CD4-positive, alpha-beta T cell treated with Interleukin-1 beta for 1 hour (primary cell): ENCODE results near the gene BCKDK.

Source experiments
- DNase-seq, 2 donors: peaks; one replicate each; pipeline ENCODE4 v3.0.0-alpha.2; 2020 to 2022

Gene BCKDK

DNA sequence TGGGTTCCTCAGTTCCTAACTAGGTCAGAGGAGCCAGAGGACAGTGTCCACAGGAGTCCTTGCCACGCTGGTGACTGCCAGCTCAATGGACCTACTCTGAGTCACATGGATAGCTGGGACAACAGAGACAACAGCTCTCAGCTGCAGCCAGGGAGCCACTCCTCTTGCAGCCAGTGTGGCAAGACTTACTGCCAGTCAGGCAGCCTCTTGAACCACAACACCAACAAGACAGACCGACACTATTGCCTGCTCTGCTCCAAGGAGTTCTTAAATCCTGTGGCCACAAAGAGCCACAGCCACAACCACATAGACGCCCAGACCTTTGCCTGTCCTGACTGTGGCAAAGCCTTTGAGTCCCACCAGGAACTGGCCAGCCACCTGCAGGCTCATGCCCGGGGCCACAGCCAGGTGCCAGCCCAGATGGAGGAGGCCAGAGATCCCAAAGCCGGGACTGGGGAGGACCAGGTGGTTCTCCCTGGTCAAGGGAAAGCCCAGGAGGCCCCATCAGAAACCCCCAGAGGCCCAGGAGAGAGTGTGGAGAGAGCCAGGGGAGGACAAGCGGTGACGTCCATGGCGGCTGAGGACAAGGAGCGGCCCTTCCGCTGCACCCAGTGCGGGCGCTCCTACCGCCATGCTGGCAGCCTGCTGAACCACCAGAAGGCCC, 27.3 kb upstream of the BCKDK start:
- no peak for DNase-seq

DNA sequence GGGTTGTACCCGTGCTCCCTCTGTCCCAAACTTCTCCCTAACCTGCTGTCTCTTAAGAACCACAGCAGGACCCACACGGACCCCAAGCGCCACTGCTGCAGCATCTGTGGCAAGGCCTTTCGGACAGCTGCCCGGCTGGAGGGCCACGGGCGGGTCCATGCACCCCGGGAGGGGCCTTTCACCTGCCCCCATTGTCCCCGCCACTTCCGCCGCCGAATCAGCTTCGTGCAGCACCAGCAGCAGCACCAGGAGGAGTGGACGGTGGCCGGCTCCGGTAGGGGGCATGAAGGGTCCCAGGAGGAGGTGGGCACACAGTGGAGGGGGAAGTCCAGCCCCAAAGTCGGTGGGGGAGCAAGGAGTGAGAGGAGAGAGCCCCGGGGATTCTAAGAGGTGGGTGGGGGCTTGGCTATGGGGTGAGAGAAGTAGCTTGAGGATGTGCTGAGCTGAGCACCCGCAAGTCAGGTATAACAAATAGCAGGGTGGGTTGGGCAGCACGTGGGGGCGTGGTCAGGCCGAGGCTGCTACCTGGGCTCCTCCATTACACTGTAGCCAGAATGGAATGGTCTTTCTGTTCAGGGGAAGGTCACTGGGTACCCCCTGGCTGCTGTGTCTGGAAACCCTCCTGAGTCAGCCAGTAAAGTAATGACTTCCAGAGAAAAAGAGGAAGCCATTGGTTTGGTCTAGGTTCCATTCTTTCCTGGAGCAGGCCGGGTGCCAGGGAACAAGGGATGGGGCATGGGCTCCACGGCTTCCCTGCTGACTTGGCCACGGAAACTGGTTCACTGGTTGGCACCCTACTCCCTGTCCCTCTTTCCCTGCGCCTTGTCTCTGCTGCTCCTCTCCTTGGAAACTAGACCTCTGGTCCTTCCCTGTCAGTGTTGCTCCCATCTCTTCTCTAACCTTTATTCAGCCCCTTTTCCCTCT, 26.5 kb upstream of the BCKDK start:
- no peak for DNase-seq

DNA sequence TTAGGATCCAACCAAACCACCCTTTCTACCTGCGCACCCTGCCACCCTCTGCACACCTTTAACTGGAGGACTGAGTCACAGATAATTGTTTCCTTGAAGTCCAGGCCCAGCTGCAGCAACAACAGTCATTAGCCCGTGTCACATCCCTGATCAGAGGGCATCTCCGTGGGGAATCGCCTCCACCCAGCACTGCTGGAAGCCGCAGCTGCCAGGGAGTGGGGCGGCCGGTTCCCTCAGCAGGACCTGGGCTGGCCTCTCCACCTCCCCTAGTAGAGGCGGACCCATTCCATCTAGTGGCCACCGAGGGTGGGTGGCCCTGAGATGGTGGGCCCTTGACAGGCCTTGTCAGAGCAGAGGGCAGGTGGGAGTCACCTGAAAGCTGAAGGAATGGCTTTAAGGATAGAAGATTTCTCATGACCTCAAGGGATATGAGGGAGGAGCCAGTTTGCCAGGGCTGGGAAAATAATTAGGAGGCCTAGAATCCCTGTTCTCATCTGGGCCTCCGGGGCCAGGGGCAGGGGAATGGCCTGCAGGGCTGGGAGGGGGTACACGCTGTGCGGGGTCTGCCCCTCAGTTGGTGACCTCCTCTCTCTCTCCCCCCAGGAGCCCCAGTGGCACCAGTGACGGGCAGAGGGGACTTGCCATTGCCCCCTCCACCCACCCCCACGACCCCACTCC, 25.7 kb upstream of the BCKDK start:
- DNase-seq, result no peak

DNA sequence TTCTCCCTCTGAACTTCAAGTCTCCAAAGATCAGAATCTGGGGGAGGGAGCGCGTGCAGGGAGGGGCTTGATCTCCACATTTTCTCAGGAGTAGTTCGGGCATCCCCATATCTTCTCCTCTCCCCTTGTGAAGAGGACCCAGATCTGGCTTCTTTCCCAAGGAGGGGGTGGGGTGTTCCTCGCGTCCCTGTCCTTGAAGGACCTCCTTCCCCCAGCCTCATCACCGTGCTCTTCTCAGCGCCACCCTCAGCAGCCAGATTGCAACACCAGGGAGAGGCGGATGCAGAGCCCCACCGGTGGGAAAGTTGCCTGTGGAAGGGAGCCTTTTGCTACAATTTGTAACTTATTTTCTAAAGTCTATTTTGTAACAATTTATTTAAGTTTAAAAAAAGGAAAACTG, 25.1 kb upstream of the BCKDK start:
- no peak for DNase-seq

DNA sequence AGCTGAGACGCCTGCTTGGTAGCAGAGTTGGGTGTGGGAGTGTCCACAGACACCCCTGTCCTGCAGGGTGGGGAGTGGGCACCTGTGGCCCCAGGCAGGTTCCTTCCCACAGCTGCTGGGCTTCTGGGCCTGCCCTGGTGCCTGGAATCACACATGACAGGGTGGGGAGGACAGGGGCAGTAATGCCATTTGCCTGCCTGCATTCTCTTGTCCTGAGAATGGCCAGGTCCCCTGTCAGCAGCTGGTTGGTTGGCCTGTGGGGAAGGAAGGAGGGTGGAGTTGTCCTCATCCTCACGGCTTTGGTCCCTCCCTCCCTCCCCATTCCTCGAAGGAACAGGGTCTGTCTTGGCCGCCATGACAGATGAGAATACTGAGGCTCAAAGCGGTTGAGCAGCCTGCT, 24.6 kb upstream of the BCKDK start:
- DNase-seq, result no peak

DNA sequence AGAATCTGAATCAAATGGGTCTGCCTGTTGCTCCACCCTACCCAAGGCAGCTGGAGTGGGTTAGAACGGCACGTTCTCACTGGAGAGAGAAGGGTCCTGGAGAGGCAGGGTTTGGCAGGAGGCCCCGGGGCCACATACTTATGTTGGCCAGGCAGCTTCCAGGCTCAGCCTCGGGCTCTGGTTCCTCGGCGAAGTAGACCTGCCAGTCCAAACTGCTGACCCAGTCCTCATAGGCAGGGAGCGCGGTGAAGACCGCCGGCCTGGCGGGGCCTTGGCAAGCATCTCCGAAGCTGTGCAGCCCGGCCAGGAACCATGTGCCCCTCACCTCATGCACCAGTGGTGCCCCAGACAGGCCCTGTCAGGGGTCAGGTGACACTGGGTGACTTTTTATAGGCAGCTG, 24.2 kb upstream of the BCKDK start:
- no peak for DNase-seq

DNA sequence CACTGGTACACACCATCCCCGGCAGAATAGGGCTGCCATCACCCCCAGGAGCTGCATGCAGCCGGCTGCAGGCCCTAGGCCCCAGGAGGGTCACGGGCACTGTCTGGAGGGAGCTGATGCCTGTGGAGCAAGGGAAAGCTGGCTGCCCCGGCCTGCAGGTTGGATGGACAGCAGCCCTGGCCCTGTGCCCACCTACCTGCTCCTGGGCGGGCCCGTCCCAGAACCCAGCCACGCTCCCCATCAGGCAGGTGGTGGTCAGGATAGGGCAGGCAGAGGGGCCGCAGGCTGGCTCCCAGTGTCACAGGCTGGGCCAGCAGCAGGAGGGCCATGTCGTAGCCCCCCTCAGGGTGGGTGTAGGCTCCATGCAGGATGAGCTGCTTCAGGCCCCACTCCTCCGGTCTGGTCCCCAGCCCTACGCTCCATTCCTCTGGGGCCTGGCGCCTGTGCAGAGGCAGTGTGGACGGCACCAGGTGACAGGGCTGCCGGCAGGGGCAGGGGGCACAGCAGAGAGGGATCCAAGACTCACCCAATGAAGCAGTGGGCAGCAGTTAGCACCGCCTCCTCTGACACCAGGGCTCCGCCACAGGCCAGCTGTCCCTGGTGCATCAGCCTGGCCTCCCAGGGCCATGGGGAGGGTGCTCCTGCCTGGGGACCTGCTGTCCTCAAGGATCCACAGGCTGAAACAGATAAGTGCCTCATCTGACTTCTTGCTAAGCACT, 23.4 kb upstream of the BCKDK start:
- DNase-seq, result no peak

DNA sequence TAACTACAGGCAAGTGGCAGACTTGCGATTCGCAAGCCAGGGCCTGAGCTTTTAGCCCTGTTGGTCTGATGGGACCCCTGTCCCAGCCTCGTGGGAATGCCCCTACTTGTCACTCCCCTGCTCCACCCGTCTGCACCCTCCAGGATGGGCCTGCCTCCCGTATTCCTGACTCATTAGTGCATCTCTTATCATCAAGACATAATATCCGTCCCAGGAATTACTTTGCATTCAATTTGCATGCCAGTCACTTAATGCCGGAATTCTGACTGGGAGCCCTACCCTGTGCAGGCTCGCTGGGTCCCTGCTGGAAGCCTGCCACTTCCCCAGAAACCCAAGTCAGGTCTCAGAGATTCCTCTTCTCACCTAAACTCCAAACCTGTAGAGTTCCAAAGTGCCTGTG, 22.8 kb upstream of the BCKDK start:
- DNase-seq, result no peak

DNA sequence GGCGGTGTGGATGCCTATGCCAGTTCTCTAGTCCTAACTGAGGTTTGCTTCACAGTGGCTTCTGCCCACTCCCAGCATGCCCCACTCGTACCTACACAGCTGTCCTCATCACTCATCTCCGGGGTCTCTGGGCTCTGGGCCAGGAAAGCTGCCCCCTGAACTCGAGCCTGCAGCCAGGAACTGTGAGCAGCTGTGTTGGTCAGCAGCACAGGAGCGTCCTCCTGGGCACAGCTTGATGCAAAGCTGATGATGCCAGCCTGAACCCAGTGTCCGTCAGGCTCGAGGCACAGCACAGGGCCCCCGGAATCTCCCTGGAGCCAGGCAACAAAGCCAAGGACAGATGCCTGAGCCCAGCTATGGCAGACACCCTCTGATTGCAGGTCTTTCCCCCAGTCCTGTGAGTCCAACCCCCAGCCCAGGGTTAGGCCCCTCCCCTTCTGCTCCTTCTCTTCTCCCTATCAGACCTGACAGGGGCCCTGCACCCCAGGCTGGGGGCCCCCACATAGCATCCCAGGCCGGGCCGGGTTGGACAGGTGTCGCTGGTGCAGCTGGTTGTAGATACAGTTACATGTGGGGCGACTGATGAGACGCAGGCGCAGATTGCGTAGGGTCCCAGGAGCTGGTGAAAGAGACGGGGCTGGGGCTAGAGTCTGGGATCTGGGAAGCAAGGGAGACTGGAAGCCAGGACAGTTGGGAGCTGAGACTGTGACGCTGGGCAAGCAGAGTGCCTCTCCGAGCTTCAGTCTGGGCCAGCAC, 22.1 kb upstream of the BCKDK start:
- DNase-seq, result no peak

DNA sequence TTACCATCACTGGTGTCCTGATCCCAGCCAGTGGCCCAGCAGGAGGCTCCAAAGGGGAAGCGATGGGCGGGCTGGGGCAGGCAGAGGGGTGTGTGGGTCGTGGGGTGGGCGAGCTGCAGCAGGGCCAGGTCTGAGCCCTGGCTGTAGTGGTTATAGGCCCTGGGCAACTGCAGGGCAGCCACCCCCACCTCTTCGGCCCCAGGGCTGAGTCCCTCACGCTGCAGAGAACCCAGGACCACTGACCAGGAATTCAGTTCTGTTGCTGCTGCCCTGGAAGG, 21.6 kb upstream of the BCKDK start:
- DNase-seq, result no peak

DNA sequence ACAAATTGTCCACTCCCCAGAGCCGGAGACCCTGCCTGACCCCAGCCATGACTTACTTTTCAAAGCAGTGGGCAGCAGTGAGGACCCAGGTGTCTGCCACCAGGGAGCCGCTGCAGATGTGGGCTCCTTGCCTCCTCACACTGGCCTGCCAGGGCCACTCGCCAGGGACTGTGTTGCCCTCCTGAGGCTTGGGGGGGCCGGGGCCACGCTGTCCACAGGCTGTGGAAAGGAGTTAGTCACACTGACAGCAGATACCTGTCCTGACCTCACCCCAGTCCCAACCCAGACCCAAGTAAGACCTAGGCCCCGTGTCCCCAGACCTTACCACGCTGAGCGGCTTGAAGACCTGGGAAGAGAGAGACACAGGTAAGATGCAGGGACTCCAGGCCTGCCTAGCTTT, 20.7 kb upstream of the BCKDK start:
- no peak for DNase-seq

DNA sequence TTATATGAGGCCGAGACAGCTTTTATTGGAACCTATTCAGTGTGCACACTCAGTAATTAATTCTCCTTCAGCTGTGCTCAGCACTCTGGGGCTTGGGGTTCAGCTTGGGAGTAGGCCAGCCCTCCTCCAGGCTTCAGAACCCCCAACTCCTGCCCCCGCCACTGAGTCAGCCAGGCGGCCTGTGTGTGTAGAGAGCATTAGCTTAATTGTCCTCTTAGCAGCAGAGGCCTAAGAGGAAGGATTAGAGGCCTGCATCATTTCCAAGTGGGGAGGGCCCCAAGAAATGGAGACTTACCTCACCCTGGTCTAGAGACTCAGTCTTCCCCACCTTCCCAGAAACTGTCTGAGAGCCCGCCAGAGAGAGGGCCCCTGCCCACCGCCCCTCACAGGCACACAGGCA, 20.2 kb upstream of the BCKDK start:
- no peak for DNase-seq

DNA sequence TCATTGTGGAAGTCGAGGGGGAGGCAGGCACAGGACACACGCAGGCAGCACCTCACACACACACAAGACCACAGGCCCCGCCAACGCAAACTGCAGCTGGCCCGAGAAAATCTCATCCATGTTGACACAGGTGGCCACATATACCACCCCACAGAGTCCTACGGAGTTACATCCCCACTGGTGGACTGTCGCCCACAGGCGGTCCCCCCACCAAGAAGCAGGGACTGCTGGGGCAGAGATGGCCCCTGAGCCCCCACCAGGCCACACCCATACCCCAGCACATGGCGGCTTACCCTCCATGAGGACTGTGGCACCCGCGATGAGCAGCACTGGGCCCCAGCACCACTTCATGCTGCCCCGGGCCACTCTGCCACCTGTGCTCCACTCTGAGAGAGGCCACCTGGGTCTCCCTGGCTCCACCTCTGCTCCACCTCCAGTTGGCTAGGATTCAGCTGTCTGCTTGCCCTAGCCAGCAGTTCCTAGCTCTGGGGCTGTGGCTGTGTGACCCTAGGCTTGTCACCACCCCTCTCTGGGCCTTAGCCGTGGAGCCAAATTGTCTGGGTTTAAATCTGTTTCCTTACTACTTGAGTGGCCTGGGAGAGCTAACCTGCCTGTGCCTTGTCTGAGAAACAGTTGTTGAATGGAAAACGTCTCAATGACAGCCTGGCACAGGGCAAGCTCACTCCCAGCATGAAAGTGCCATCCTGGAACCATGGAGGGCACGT, 19.6 kb upstream of the BCKDK start, which contains the start of gene PRSS53:
Gene PRSS53 (minus strand): TSS at position 485 of the 725 bp plus-strand sequence. CDS start 134 bp downstream, at position 351.
- no peak for DNase-seq

DNA sequence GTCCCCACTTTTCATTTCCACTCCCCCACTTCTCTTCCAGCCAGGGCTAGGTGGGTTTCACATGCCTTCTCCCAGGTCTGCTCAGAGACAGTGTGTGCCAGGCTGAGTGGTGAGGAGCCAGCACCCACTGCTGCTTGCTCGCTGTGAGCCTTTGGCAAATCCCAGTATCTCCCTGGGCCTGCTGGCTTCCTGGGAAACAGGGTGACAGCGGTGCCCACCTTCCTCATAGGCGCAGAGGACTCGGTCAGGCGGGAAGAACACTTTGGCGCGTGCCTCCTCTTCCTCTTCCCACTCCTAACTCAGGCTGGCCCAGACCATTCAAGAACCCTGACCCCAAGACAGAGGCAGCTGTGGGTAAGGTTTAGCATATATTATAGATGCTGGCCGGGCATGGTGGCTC, 19.0 kb upstream of the BCKDK start:
- DNase-seq, result no peak

DNA sequence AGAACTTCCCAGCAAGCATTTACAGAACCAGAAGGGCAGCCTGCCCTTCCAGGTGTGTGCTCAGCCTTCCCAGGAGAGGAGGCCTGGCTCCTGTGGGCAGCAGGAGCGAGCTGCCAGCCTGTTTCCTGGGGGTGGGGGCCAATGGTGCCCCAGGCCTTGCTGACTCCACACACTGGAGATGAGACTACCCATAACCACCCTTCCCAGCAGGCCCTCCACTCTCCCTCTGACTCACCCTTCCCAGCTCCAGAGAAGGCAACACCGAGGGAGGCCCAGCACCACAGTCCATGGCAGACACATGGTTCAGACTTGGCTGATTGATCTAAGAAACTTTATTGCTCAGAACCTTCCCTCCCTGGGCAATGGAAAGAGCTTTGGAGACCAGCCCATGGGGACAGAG, 17.6 kb upstream of the BCKDK start:
- no peak for DNase-seq

DNA sequence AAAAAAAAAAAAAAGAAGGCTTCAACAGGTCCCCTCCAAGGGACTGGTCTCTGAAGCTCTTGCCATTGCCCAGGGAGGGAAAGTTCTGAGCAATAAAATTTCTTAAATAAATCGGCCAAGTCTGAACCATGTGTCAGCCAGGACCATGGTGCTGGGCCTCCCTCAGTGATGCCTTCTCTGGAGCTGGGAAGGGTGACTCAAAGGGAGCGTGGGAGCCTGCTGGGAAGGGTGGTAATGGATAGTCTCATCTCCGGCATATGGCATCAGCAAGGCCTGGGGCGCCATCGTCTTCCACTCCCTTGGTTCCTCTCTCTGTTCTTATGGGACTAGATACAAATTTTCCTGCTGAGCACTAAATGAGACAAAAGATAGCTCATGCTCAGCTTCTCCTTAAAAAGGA, 15.9 kb upstream of the BCKDK start:
- no peak for DNase-seq

DNA sequence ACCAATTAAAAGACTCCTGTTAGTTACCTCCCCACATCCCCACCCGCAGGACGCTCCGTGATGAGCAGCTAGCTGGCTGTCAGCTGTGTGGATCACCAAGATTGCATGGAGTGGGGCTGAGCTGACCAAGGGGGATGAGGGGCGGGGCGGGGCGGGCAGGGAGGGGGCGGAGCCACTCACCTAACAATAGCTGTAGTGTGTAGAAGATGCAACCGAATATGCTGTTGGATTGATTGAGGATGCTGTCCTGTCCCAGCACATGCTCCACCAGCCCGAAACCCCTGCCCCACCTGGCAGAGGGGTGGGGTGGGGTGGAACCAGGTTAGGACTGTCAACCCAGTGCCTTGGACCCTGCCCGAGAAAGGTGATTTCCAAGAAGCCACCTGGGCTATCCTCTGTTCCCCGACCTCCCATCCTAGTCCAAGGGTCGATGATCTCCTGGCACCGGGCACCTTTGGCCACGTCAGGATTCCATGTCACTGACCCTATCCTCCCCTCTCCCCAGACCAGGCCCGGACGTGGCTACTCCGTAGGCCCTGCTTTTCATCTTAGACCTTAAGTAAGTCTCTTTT, 15.0 kb upstream of the BCKDK start:
- no peak for DNase-seq

DNA sequence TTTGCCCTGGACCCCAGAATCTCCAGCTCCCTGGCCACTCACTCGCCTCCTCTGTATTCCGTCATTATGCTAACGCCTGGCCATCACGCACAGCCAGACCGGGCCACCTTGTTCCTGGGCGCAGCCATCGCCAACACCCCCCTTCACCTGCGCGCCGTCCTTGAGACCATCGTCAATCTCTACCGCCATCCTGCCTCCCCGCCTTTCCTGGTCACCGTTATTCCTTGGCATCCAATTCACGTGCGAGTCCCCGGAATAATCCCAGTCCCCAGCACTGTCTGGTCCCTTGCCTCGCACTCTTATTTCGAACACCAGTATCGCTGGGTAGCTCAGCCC, 14.1 kb upstream of the BCKDK start:
- no peak for DNase-seq

DNA sequence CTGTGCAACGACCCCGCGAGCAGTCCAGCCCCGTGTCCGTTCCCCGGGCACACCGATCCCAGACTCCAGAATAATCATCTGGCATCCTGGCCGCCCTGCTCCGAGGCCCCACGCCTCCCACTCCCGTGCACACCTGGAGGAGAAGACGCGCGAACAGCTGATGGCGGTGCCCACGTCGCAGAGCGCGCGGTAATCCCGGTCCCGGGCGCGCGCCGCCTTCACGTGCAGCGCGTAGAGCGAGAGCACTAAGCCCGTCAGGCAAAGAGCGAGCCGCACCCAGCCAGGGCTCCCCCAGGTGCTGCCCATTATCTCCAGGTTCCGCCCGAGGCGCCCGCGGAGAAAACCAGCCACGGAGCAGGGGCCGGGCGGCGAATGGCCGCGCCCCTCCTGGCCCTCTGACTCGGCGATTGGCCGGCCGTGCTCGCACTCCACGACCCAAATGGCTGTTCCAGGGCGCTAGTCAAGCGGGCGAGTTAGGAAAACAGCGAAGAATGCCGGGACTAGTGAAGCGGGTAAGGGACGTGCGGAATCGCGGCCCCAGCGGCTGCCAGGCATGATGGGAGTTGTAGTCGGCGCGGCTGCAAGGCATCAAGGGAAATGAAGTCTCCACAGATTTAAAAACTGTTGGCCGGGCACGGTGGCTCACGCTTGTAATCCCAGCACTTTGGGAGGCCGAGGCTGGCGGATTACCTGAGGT, 13.6 kb upstream of the BCKDK start, which contains the start of gene VKORC1:
Gene VKORC1 (minus strand): TSS at position 374 of the 697 bp plus-strand sequence. CDS start 68 bp downstream, at position 306.
- DNase-seq, result peak; percentile 88 to 89

DNA sequence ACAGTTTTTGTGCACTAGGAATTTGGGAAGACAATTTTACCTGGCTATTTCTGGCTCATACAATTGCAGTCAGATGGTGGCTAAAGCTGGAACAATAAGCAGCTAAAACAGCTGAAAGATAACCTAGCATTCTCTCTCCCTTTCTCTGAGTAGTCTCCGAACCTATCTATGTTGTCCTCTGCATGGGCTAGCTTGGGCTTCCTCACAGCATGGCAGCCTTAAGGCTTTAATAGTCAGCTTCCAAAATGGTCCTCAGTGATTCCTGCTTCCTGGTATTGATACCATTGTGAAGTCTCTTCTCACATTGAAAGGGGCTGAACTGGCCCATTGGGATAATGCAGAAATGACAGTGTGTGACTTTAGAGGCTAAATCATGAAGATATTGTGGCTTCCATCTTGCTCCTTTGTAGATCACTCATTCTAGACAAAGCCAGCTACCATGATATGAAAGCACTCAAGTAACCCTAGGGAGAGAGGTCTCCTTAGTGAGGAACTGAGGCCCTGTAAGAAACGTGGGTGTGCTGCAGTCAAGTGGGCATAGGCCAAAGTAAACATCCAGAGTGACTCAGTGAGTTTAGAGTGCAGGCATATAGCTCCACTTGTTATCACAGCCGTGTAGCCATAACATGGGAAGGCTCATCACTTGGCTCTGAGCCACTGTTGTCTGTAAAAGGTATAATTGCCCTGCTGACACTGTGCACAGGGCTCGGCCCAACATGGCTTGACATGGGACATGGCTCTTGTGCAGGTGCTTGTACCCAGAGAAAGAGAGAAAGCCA, 8.1 kb upstream of the BCKDK start:
- no peak for DNase-seq
